ENCODE measurements around the gene PANX2. TPM values are rescaled to one million over a fixed set of nuclear protein-coding genes. Genes with fewer than 3 reads are reported as not detected.

The PANX2 gene
- total RNA-seq, 1 donor from 2014 or later = 3.0 TPM

DNA sequence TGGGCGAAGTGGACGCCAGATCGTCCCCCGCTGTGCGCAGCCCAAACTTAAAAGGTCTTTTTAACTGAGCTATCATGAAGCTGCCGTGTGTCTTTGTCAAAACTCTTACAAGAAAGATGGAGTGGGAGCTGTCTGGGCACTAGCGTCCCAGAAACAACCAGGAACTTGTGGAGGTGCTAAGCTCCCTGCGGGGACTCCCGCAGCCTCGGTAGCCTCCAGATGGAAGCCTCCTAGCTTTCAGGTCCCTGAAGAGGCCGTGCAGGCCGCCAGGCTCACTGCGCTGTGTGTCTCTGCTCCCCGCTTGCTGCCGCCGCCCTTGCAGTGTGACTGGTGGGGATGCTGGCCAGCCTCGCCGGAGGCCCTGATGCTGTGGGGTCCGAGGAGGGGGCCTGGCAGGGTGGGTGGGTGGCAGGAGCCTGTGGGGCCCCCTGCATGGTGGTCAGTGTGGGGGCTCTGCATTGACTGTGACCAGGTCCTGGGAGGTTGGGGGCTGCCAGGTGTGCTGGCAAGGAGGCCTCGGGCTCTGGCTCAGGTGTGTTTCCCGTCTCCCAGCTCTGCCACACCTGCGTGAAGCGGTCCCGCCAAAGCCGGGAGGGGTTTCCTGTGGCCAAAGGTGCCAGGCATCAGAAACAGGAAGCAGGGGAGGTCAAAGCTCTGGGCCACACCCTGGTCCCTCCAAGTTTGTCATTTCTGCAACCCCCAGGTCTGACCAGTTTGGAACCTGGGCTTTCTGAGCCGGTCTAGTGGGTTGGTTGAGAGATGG lies 16.4 kb downstream of the PANX2 start:
- TF ChIP-seq, protein P1, sequence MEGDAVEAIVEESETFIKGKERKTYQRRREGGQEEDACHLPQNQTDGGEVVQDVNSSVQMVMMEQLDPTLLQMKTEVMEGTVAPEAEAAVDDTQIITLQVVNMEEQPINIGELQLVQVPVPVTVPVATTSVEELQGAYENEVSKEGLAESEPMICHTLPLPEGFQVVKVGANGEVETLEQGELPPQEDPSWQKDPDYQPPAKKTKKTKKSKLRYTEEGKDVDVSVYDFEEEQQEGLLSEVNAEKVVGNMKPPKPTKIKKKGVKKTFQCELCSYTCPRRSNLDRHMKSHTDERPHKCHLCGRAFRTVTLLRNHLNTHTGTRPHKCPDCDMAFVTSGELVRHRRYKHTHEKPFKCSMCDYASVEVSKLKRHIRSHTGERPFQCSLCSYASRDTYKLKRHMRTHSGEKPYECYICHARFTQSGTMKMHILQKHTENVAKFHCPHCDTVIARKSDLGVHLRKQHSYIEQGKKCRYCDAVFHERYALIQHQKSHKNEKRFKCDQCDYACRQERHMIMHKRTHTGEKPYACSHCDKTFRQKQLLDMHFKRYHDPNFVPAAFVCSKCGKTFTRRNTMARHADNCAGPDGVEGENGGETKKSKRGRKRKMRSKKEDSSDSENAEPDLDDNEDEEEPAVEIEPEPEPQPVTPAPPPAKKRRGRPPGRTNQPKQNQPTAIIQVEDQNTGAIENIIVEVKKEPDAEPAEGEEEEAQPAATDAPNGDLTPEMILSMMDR (IDR thresholded peaks at IDR 0.05) = no peak
- Histone ChIP-seq H3K27me3 (no peaks in the 10 kb centered on the region), H3K4me3 (peak overlapping the region; percentile 68), H3K36me3 (no peaks in the 10 kb centered on the region), H3K4me1 (peaks cover 60% of the 10 kb centered on the region), H3K27ac (peak overlapping the region; percentile 70), H3K9me3 (no peaks in the 10 kb centered on the region)
- intact Hi-C loops (cut with DNase I) = no loop called here
- DNase-seq = no peak
- no peak for ATAC-seq

DNA sequence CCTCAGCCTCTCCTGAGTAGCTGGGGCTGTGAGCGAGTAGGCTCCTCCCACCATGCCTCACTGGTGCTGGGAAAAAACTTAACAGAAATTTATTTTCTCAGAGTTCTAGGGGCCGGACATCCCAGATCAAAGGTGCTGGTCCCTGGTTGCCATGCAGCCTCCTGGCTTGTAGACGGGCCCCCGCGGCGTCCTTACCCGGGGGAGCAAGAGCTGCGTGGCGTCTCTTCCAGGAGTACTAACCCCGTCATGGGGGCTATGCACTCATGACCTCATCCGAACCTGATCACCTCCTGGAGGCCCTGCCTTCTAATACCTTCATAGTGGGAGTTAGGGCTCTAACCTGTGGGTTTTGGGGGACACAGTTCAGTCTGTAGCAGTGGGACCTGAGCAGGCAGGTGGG lies 17.8 kb downstream of the PANX2 start:
- no peak for DNase-seq

DNA sequence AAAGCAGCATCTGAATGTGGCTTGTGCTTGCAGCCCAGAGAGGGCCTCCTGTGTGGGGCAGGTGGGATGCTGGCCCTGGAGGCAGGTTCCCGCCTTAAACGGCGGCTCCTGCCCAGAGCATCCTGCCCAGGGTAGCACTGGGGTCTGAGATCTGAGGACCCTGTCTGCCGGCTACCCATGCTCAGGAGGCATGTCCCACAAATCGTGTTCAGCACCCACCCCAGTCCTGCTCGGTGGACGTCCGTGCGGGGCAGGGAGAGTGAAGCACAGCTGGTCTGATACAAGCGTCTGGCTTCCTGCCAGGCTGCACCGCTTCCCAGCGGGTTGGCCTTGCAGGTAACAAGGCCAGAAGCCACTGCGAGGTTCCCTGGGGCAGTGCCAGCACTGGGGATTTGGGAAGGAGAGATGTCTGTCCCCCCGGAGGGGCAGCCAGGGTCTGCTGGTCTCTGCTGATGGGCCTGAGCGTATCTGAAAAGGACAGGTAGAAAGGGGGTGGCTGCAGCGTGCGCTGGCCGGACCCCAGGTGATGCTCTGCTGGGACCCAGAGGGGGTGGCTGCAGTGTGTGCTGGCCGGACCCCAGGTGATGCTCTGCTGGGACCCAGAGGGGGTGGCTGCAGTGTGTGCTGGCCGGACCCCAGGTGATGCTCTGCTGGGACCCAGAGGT lies 18.8 kb downstream of the PANX2 start:
- Histone ChIP-seq H3K9me3 (no peaks in the 10 kb centered on the region), H3K27ac (peak overlapping the region; percentile 89), H3K4me1 (peaks cover 59% of the 10 kb centered on the region), H3K4me3 (no peak overlapping the region), H3K36me3 (peaks cover 6% of the 10 kb centered on the region), H3K27me3 (no peaks in the 10 kb centered on the region)
- ATAC-seq (no peak), DNase-seq (no peak)
- TF ChIP-seq, protein P1 (IDR thresholded peaks at IDR 0.05) = no peak
- intact Hi-C loops (cut with DNase I) = no loop called here

More for the DNA sequence above, 17.8 kb downstream of the PANX2 start:
- Histone ChIP-seq H3K4me1 (peaks cover 69% of the 10 kb centered on the region), H3K4me3 (no peak overlapping the region), H3K27ac (no peak overlapping the region), H3K36me3 (no peaks in the 10 kb centered on the region), H3K9me3 (no peaks in the 10 kb centered on the region), H3K27me3 (no peaks in the 10 kb centered on the region)
- TF ChIP-seq, protein P1 (IDR thresholded peaks at IDR 0.05) = no peak
- intact Hi-C loops (cut with DNase I) = no loop called here
- no peak for ATAC-seq

DNA sequence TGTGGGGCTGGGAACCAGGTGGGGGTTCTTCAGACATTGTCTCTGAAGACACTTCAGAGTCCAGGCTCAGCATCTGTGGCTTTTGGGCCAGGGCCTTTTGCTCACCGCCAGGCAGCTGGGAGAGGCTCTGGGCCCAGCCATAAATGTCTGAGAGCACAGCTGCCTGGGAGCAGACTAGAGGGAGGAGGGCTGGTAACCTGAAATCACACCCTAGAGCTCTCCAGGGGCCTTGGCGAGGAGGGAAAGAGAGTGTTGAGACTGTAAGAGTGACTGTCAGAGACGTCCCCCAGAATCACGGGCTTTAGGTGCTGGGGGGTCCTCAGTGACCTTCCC lies 19.3 kb downstream of the PANX2 start:
- H3K9me3 ChIP-seq = no peaks in the 10 kb centered on the region
- ATAC-seq (no peak), DNase-seq (no peak)
- H3K4me1 ChIP-seq = peaks cover 56% of the 10 kb centered on the region
- TF ChIP-seq, protein P1 (IDR thresholded peaks at IDR 0.05) = no peak
- H3K27ac ChIP-seq = peak overlapping the region; percentile 89
- peaks cover 11% of the 10 kb centered on the region for H3K36me3 ChIP-seq
- peak overlapping the region; percentile 58 for H3K4me3 ChIP-seq
- H3K27me3 ChIP-seq = no peaks in the 10 kb centered on the region
- intact Hi-C loops (cut with DNase I) = no loop called here

DNA sequence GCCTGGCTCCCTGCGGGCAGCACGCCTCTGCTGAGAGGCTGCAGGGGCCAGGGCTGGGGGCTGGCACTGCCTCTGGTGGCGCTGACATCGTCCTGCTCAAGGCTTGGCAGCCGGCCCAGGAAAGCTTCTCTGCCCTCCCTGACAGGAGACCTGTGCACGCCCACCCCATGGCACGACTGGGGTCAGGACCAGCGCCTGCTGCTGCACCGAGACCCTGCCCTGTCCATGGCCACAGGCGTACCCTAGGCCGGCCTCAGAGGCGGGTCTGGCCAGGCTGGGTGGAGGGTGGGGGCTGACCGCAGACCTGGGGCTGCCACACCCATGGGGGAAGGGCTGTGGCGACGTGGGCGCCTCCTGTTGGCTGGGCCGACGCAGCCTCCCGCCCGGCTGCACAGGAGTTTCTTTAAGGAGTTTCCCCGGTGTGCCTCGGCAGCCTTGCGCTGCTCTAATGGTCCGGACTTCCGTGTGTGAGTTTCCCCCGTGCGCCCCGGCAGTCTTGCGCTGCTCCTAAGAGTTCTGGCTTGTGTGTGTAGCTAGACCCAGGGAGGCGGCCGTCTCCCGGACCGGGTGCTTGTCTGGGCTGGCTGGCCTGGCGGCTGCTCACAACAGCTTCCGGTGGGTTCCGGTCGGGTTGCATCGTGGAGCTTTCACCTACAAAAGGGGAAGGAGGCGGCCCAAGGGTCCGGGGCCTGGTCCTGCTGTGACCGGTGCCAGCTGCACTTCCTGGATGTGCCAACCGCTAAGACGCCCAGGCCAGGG lies 19.8 kb downstream of the PANX2 start:
- H3K36me3 ChIP-seq = peaks cover 16% of the 10 kb centered on the region
- peak; percentile 83 for ATAC-seq
- H3K27ac ChIP-seq = peak overlapping the region; percentile 89
- intact Hi-C loops (cut with DNase I) = no loop called here
- no peaks in the 10 kb centered on the region for H3K9me3 ChIP-seq
- H3K27me3 ChIP-seq = no peaks in the 10 kb centered on the region
- peaks cover 51% of the 10 kb centered on the region for H3K4me1 ChIP-seq
- peak; percentile 94 for DNase-seq
- TF ChIP-seq, protein P1 (IDR thresholded peaks at IDR 0.05) = peak; percentile 52
- peak overlapping the region; percentile 58 for H3K4me3 ChIP-seq
